HG02588 (cell line): ENCODE data around the gene SVBP.
"Not testable (repeated sequence)": the region's sequence is repeated elsewhere in the genome, so short reads cannot be mapped to it uniquely, and the experiment has no call there.

ENCODE experiments used
- ATAC-seq: cut with Tn5 transposase; IDR thresholded peaks from one replicate; pipeline ENCODE4 v1.9.1; 2021; ENCODE audit warnings: mild to moderate bottlenecking, moderate library complexity; ENCODE audit not compliant: unreplicated experiment

SVBP gene

GRCh38 chr1:42816585-42817439 is at the start of gene SVBP, which contains the start of gene ERMAP:
Gene SVBP (minus strand): TSS chr1:42817397. CDS start chr1:42816544, 853 bp downstream.
Gene ERMAP (plus strand): TSS chr1:42817122. CDS start chr1:42830449, 13,327 bp downstream.
- peak; percentile 83 for ATAC-seq

GRCh38 chr1:42866549-42866948 is 49.4 kb upstream of the SVBP start:
- no peak for ATAC-seq

- no peak for ATAC-seq
Measured at GRCh38 chr1:42861014-42861399, 43.8 kb upstream of the SVBP start.

- ATAC-seq: no peak
Measured at GRCh38 chr1:42860339-42861013, 43.3 kb upstream of the SVBP start.

GRCh38 chr1:42859366-42859765 is 42.2 kb upstream of the SVBP start:
- ATAC-seq: not testable (repeated sequence)

- not testable (repeated sequence) for ATAC-seq
Measured at GRCh38 chr1:42856554-42856953, 39.4 kb upstream of the SVBP start.

- no peak for ATAC-seq
Measured at GRCh38 chr1:42853116-42853884, 36.1 kb upstream of the SVBP start.

- no peak for ATAC-seq
Measured at GRCh38 chr1:42852608-42852980, 35.4 kb upstream of the SVBP start.

GRCh38 chr1:42851960-42852607 is 34.9 kb upstream of the SVBP start:
- ATAC-seq: no peak

GRCh38 chr1:42851420-42851819 is 34.2 kb upstream of the SVBP start:
- no peak for ATAC-seq

GRCh38 chr1:42849944-42850343 is 32.7 kb upstream of the SVBP start:
- ATAC-seq: no peak

GRCh38 chr1:42848823-42849537 is 31.8 kb upstream of the SVBP start:
- ATAC-seq: no peak

GRCh38 chr1:42847721-42848460 is 30.7 kb upstream of the SVBP start:
- ATAC-seq: no peak

- ATAC-seq: no peak
Measured at GRCh38 chr1:42847111-42847595, 30.0 kb upstream of the SVBP start.

- ATAC-seq: peak; percentile 89
Measured at GRCh38 chr1:42846257-42847110, 29.3 kb upstream of the SVBP start, which contains the start of gene ZNF691. Gene ZNF691 (plus strand): TSS chr1:42846613. CDS start chr1:42849659, 3,046 bp downstream.

GRCh38 chr1:42845866-42846256 is 28.7 kb upstream of the SVBP start:
- ATAC-seq: peak; percentile 6

- no peak for ATAC-seq
Measured at GRCh38 chr1:42845193-42845592, 28.0 kb upstream of the SVBP start.

- no peak for ATAC-seq
Measured at GRCh38 chr1:42844592-42845140, 27.5 kb upstream of the SVBP start.
